Stimulated activated CD4-positive, alpha-beta T cell treated with anti-CD3 and anti-CD28 coated beads, Interleukin-1b, Interleukin-23, amount 100 ng/mL, for 1 hour (primary cell): Measurements from ENCODE around the gene AFAP1L1.
"Not testable (repeated sequence)": the region's sequence is repeated elsewhere in the genome, so short reads cannot be mapped to it uniquely, and the experiment has no call there.

Source experiments
- DNase-seq, 2 donors: peaks; one replicate each; pipeline ENCODE4 v3.0.0-alpha.2; 2020; ENCODE audit warnings: low read depth in 2 of 2

Gene AFAP1L1

DNA sequence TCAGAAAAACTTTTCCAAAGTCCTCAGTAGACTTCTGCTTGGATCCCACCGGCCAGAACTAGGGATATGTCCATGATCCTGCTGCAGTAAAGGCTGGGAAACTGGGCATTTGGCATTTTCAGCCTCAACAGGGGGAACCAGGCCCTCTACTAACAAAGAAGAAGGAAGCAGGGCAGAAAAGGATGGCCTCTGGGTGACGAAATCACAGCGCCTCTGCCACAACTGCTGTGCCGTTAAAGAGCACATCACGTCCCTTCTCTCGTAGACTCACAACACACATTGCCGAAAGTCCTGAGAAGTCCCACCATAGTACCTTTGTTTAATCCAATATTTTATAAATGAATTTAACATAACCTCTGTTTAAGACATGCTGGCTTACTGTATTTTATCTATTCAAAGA is 10.4 kb upstream of the AFAP1L1 start:
- DNase-seq = no peak

DNA sequence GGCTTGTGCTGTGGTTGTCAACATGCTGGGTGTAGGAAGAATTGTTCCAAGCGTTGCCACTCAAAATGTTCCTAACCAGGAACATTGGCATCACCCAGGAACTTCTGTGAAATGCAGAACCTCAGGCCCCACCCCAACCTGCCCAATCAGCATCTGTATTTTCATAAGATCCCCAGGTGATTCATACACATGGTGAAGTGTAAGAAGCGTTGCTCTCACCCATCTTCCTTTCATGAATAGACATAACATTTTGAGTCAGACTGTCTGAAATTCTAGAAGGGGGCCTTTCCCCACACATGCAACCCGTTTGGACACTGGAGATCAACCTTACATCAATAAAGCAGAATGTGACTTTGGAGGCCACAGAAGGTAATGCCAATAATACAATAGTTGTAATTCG is 9.3 kb upstream of the AFAP1L1 start:
- no peak for DNase-seq

DNA sequence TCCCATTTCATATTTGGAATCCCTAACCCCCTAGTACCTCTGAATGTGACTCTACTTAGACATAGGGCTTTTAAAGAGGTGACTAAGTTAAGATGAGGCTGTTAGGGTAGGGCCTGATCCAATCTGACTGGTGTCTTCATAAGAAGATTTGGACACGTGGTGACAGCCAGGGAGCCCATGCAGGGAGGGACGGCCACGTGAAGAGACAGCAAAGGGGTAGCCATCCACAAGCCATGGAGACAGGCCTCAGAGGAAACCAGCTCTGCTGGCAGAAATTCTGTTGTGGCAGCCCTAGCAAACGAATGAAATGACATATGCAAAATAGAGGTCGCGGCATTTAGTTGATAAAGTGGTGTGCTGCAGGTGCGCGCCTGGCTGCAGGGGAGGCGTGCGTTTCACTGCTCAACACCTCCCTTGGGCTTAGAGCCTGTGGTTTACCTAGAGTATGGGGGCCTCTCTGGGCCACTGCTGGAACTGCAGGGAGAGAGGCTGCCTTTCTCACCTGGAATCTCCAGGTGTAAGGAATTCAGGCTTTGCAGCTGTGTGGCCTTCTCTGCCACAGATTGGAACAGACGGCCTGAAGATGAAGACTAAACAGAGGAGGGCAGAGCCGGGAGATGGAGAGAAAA is 7.1 kb upstream of the AFAP1L1 start:
- peak in 1 of 2 donors; percentile 21 for DNase-seq

DNA sequence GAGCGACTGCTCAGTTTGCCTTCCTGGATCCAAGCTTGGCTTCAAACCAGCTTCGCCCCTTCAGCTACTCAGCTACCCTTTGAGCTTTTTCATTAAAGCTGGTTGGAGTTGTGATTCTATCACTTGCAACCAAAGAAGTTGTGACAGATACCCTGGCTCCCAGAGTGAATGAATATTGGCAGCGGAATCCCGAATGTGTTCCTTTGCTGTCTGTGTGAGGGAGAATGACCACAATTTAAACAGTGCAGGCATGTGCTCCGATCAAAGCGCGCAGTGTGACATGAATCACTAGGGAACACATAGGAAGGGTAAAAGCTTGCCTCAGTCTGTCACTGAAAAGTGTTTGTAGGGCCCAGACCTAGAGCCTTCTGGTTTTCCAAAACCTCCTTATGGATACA is 6.6 kb upstream of the AFAP1L1 start:
- DNase-seq = no peak

DNA sequence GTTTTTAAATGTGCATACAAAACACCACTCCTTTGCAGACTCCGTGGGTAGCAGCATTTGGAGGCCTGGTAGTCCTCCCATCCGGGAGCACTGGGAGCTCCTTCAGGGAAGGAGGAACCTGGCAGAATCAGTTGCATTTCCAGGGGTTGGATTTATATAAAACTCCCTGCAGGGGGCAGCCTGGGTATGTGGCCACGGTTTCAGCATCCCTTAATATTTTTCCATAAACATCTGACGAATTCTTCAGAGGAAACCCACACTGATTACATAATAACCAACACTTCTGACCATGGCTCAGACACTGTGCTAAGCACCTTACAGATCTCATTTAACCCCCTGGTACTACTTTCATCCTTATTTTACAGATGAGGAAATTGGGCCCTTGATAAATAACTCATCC is 6.1 kb upstream of the AFAP1L1 start:
- no peak for DNase-seq

DNA sequence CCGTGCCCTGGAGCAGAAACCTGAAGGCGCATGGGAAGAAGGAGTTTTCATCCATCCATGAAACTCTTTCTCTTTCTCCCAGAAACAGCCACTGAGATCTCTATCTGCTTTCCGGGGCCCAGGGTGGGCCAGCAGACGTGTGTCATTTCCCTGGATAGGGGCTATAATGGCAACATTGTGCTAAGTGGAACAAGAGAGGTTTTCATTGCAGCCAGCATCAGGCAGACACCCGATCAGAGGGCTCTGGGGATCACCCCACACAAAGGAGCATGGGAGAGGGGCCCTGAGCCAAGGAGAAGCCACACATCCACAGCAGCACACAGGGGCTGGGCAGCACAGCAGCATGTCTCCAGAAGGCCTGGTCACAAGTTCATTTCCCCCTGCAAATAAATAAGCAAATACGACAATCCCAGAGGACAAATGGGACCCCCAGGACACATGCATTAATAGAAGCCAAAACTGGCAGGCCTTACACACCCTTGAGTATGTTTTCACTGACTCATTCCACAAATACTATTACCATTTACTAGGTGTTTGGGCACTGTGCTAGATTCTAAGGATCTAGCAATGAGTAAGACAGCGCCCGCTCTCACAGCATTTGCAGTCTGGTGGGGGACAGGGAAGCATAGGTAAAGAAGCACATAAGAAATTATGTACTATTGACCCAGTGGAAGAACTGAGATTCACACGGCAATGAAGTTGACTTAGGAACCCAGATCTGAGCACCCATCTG is 4.3 kb upstream of the AFAP1L1 start:
- no peak for DNase-seq

DNA sequence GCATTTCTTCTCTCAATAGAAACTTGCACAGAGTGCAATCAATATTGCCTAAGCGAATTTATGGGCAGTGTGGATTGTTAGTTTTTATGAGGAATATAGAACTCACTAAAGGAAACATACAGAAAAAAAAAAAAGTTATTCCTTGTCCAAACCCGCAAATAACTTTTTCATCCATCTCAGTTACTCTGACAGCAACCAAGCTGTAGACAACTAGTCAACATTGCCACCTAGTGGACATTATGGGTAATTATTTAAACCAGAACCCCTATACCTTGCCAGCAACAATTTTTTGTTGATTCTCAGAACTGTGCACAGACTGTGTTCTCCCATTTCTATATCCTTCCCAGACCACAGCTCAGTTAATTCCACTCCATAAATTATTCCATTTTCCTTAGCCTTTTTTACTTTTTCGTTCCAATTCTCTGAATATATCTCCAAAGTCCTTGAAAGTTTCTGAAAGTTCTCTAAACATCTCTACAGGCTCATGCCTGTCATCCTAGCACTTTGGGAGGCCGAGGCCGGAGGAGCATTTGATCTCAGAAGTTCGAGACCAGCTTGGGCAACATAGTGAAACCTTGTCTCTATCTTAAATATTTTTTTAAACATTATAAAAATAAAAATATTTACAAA is 2.6 kb upstream of the AFAP1L1 start:
- no peak for DNase-seq

DNA sequence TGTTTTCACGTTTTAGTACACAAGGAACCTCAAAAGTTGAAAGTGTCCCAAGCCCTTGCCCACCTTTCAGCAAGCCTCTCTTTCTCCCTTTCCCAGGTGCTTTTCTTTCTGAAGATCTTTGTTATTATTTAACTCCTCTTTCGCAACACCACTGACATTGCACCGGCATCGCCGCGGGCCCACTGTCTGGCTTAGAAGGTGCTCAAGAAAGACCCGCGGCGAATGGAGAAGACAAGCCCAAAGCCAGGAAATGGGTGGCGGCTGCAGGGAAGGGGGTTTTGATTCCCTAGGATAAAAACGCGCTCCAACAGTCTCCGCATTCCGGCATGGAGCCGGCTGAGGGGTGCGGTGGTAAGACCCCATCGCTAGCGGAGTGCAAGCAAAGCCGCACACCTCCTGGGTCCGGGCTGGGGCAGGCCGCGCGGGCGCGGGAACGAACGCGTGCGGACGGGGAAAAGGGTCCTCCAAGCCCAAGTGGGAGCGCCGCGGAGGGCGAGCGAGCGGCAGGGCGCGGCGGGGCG is 404 bp upstream of the AFAP1L1 start:
- DNase-seq = no peak

DNA sequence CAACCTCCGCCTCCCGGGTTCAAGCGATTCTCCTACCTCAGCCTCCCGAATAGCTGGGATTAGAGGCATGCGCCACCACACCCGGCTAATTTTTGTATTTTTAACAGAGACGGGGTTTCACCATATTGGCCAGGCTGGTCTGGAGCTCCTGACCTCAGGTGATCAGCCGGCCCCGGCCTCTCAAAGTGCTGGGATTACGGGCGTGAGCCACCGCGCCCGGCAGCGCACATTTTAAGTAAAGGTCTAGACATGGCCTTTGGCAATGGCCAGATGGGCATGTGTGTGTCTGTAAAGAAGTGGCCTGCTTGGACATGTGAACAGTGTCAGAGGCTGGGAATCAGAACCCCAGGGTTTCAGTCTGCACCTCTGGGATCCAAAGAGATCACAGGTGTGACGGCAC is 1.1 kb downstream of the AFAP1L1 start:
- DNase-seq = not testable (repeated sequence)

DNA sequence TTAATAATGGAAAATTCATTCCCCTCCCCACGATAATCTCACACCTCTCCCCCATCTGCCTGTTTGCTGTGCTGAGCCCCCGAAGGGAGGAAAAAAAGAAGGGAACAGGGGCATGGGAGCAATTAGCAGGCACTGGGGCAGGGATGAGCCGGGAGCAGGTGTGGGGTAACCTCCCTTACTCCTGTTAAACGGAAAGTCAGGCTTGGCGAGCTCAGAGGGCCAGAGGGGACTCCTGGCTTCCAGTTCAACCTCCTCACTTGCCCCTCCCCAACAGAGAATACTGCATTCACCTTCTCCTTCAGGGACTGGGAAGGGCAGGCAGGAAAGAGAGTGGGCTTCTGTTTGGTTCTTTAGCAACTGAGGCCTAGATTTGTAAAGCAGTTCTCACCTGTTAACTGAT is 1.6 kb downstream of the AFAP1L1 start:
- no peak for DNase-seq

DNA sequence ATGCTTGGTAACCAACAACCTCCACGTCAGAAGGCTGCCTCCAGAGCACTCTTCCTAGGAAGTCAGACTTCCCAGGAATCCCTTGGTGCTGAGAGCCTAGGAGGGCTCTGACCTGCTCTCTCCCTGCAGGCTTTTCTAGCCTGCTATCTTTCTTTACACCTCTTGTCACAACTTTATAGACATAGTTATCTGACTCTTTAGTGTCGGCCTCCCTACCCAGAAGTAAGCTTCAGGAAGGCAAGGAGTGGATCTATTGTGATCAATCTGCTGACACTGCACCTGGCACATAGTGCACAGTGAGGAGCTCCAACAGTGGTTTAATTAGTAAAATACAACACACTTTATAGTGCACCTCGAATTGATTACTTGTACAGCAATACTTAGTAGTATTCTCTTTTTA is 2.3 kb downstream of the AFAP1L1 start:
- DNase-seq = no peak

DNA sequence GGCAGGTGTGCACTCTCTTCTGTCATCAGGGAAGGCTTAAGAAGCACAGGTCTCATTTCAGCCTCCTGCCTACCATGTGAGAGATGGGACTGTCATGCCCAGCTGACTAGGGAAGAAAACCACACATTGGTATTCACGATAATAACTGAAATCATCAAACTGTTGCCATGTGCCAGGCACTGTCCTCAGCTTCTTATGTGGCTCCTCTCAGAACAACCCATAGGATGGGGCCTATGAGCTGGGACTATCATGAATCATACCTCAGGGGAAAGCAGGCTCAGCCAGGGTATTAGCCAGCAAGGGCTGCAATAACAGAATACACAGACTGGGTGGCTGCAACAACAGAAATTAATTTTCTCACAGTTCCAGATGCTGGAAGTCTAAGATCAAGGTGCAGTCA is 3.3 kb downstream of the AFAP1L1 start:
- no peak for DNase-seq

DNA sequence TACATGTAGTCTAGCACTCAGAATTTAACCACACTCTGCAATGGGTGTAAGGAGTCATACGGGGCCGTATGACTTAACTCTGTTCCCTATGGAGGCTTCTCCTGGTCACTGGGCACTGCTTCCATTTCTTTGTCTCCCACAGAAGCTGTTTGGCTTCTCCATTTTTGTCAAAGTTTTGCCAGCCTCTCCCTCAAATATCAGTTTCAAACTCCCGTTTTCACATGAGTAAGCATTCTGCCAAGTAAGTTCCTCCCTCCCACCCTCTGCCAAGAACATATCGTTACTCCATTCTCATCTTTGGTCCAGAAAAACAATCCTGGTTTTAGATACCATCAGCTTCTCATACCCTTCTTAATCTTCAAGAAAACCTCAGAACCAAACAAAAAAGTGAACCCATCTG is 6.1 kb downstream of the AFAP1L1 start:
- DNase-seq = no peak

DNA sequence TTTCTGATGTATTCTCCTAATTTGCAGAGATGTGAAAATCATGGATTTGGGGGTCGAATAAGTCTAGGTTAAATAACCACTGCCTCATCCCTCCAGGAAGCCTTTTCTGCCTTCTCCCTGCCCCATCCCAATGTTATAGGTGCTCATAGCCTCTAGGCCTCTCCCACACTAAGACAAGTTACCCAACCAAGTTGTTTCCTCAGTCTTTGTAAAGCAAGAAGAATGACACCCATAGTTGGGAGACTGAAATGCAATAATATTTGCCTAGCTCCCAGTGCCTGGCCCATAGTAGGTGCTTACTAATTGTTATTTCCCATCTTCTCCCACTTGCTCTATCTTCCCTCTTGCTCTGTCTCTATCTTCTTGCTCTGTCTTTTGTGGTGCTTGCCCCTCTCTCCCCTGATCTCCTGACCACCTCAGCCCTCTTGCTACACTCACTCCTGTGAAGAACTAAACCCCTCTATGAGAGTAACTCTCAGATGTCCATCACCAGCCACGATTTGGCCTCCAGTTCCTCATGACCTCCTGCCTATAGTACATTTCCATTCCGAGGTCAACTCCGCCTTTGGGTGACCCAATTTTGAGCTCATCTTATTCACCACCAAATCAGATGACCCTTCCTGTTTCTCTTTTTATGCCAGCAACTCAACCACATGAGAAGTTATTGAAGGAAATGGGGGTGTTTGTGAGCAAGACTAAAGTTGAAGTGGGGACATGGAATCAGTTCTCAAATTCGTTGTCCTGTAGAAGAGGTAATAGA is 7.0 kb downstream of the AFAP1L1 start:
- no peak for DNase-seq

DNA sequence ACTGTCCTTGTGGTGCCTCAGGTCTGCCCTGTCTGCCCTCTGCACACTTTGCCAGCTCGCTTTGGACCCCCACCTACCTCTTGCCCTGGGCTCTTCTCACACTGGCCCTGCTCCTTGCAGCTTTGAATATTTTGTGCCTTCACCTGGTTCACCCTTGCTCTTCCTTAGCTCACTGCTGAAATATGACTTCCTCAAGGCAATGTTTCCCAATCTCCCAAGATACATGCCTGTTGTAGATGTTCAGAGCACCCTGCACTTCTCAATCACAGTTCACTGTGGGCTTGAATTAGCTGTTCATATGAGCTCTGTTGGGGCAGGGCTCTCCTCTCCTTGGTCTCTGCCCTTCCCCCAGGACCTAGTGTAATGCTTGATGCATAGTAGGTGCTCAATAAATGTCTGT is 8.0 kb downstream of the AFAP1L1 start:
- no peak for DNase-seq

DNA sequence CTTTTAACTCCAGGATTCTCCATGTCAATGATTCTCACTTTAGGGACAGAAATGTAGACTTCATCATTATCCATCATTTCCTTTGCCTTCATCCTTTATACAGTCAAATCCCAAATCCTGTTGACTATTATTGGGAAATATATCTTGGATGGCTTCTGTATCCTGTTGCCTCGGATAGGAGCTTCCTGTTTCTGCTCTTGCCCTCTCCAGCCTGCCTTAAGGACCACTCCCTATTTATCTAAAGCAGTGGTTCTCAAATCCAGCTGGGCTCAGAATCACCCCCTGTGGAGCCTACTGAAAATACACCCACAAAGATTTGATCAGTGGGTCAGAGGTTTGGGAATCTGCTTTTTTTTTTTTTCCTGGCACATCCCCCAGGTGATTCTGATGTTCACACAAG is 8.5 kb downstream of the AFAP1L1 start:
- DNase-seq = no peak

DNA sequence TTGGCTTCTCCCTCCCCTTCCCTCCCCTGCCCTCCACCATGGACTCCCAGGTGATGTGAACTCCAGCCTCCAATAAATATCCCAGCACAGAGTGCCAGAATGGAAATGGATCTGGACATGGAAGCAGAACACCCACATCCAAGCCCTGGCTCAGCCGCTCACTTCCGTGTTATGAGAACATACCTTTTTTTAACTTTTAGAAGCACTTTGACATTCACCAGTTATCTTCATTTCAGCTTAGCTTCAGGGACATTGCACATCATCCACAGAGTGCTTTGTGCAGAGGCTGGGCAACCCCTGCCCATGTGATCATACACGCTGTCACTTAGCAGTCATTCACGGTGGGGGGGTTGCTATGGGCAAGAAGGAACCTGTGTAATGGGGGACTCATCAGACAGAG is 9.1 kb downstream of the AFAP1L1 start:
- DNase-seq = no peak

DNA sequence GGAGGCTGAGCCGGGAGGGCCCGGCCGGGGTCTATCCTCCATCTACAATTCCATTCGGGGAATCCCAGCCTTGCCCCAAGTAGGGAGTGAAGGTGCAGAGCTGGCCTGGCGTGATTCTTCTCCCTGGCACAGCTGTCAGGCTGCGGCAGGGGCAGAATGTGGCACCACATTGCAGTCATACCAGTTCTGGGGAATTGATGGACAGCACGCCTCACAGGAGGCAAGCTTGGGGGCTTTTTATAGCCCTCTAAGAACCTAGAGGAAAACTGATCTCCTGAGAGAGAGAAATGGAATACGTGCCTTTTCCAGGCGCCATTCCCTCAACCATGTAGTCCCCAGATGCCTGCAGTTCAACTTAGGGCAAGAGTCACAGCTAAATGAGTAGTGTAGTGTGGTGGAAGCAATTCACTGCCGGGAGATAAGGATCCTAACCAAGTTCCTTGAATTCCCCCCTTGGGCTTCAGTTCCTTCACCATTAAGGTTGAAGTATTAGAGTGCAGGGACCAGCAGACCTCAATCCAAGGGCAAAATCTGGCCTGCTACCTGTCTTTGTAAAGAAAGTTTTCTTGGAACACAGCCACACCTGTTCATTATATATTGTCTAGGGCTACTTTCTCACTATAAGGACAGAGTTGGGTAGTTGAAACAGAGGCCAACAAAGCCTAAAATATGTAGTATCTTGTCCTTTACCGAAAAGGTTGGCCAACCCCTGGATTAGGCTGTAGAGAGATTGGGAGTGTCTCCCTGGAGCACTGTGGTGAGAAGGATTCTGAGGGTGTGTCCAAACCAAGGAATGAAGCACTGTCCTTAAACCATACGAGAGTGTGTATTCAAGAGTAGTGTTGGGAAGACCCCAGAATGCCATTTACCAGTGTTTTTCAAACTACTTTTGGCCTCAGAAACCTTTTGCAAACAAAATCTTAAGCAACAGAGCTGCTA is 10.6 kb downstream of the AFAP1L1 start:
- no peak for DNase-seq

DNA sequence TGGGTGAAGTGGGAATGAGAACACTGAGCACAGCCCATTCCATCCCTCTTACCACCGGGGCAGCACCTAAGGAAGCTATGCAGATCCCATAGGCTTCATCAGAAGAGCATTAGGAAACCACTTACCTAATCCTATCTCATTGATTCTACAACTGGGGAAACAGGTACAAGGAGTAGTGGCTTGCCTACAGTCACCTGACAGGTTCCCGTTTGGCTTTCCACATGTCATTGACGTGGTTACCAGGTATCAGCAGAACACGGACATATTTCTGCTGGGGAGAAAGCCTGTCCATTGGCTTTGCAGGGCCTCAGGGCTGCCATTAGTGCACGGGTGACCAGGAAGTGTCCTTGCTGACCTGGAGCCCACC is 11.3 kb downstream of the AFAP1L1 start:
- DNase-seq = no peak

DNA sequence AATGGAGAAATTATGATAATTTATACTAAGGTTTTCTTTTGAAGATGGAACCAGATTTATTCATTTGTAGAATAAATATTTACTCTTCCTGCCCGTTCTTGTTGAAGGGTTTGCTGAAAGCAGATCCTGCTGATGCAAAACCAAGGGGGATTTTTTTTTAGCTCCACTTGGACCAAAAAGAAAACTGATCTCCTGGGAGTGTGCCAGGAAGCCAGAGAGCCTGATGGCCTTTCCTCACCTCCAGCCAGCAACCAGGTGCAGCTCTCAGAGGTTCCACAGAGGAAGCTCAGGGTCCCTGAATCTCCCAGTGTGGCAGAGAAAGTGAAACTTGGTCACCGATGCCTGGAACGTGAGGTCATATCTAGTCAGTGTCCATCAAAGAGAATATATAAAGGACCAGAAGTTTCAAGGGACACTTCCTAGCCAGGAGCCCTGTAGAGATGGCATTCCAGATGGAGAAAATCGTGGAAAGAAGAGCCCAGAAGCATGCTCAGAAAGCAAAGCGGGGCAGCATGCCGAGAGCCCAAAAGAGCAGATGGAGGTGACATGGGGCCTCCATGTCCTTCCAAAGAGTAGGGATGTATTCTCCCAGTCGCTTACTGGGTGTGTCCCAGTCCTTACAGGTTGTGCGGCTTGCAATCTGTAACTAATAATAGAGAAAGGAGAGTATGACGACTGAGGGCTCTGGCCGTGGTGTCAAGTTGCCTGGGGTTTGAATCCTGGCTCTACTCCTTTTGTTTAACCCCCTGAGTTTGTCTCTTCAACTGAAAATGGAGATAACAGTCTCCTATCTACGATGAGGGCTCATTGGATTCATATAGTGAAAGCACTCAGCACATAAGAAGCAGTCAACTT is 12.2 kb downstream of the AFAP1L1 start:
- DNase-seq = no peak
